HepG2 (cell line): ENCODE results near the gene FUOM. TPM values are rescaled to one million over a fixed set of nuclear protein-coding genes. Genes with fewer than 3 reads are reported as not detected.

Experiments
- FOXC1 ChIP-seq: sonication (generic); formaldehyde crosslinking; IDR thresholded peaks from 2 replicates; pipeline ENCODE4 v1.8.0; 2022; ENCODE audit warnings: mild to moderate bottlenecking, missing genetic modification reagents, borderline replicate concordance
- KIAA2018 ChIP-seq: sonication (generic); formaldehyde crosslinking; IDR thresholded peaks from 2 replicates; pipeline ENCODE4 v1.5.0; 2020; ENCODE audit warnings: mild to moderate bottlenecking, missing genetic modification reagents, borderline replicate concordance
- SIN3B ChIP-seq: fragments of 150-350 bp; IDR thresholded peaks from 2 replicates; pipeline ENCODE4 v1.6.1; 2014; ENCODE audit warnings: low read length
- SRSF9 ChIP-seq: fragments of 200-400 bp; formaldehyde crosslinking; IDR thresholded peaks from 2 replicates; pipeline ENCODE4 v1.6.1; 2018; ENCODE audit warnings: borderline replicate concordance, mild to moderate bottlenecking, low read depth, low read length; ENCODE audit not compliant: insufficient read depth, poor library complexity, severe bottlenecking
- WIZ ChIP-seq: sonication (generic); formaldehyde crosslinking; IDR thresholded peaks from 2 replicates; pipeline ENCODE4 v1.5.1; 2020; ENCODE audit warnings: mild to moderate bottlenecking, missing genetic modification reagents
- ZFP90 ChIP-seq: sonication (generic); formaldehyde crosslinking; IDR thresholded peaks from 2 replicates; pipeline ENCODE4 v1.8.0; 2022; ENCODE audit warnings: missing genetic modification reagents, mild to moderate bottlenecking, inconsistent platforms, borderline replicate concordance
- ZNF20 ChIP-seq: sonication (generic); formaldehyde crosslinking; IDR thresholded peaks from 2 replicates; pipeline ENCODE4 v1.4.0; 2020; ENCODE audit warnings: mild to moderate bottlenecking, moderate library complexity, missing genetic modification reagents
- polyA plus RNA-seq, 8 experiments: library from polyadenylated mRNA; depleted of rRNA in 3 of 8; stranded (reverse) in 7 of 8; unstranded in 1 of 8; fragments of >200 nt; fragmentation: Illumina TruSeq in 4 of 8; extraction: Trizol in 4 of 8; gene quantifications; 2 replicates each; pipeline versions ENCODE4 v1.2.1 to v1.2.3, GENCODE V29; 2011 to 2016; ENCODE audit warnings: low read depth in 4 of 8, missing spikeins in 1 of 8, mixed read lengths in 1 of 8; ENCODE audit not compliant: insufficient read depth in 1 of 8
- total RNA-seq, 5 experiments: library from RNA; depleted of rRNA; stranded (reverse); fragments of >200 nt; fragmentation: Illumina TruSeq; extraction: Trizol; gene quantifications; 2 replicates each; pipeline ENCODE4 v1.2.3, GENCODE V29; 2016; ENCODE audit warnings: low read depth in 1 of 5
- TF ChIP-seq, protein P1 (sequence below): sonication (generic); formaldehyde crosslinking; IDR thresholded peaks from 2 replicates; pipeline ENCODE4 v1.5.0; 2020; ENCODE audit warnings: mild to moderate bottlenecking, missing genetic modification reagents
- TF ChIP-seq, protein P2 (sequence below): sonication (generic); formaldehyde crosslinking; IDR thresholded peaks from 2 replicates; pipeline ENCODE4 v1.4.0; 2020; ENCODE audit warnings: missing genetic modification reagents
- TF ChIP-seq, protein P3 (sequence below): sonication (generic); formaldehyde crosslinking; IDR thresholded peaks from 2 replicates; pipeline ENCODE4 v1.5.0; 2020; ENCODE audit warnings: mild to moderate bottlenecking, missing genetic modification reagents, borderline replicate concordance

Gene FUOM
- total and polyA plus RNA-seq, 2 of the 13 experiments (the other 11 are each of a cell fraction or from before 2014, with no cell fraction given) = 27.5 to 60.4 TPM

GRCh38 chr10:133394064-133394663 is 36.3 kb upstream of the FUOM start, which contains the start of gene MTG1 (continued):
- TF ChIP-seq, protein P1, sequence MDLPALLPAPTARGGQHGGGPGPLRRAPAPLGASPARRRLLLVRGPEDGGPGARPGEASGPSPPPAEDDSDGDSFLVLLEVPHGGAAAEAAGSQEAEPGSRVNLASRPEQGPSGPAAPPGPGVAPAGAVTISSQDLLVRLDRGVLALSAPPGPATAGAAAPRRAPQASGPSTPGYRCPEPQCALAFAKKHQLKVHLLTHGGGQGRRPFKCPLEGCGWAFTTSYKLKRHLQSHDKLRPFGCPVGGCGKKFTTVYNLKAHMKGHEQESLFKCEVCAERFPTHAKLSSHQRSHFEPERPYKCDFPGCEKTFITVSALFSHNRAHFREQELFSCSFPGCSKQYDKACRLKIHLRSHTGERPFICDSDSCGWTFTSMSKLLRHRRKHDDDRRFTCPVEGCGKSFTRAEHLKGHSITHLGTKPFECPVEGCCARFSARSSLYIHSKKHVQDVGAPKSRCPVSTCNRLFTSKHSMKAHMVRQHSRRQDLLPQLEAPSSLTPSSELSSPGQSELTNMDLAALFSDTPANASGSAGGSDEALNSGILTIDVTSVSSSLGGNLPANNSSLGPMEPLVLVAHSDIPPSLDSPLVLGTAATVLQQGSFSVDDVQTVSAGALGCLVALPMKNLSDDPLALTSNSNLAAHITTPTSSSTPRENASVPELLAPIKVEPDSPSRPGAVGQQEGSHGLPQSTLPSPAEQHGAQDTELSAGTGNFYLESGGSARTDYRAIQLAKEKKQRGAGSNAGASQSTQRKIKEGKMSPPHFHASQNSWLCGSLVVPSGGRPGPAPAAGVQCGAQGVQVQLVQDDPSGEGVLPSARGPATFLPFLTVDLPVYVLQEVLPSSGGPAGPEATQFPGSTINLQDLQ (CRISPR knock-in tag) = peak; percentile 94
- no peak for TF ChIP-seq SRSF9
- 0 out of 2 replicates have a peak, but pooled peaks have one; percentile 73 for TF ChIP-seq ZFP90 (CRISPR knock-in tag)
- no peak for TF ChIP-seq SIN3B
- no peak for TF ChIP-seq ZNF20 (CRISPR knock-in tag)
- TF ChIP-seq, protein P2, sequence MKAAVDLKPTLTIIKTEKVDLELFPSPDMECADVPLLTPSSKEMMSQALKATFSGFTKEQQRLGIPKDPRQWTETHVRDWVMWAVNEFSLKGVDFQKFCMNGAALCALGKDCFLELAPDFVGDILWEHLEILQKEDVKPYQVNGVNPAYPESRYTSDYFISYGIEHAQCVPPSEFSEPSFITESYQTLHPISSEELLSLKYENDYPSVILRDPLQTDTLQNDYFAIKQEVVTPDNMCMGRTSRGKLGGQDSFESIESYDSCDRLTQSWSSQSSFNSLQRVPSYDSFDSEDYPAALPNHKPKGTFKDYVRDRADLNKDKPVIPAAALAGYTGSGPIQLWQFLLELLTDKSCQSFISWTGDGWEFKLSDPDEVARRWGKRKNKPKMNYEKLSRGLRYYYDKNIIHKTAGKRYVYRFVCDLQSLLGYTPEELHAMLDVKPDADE (CRISPR knock-in tag) = no peak
- peak; percentile 73; the same call in 1 of the 2 replicates for TF ChIP-seq FOXC1 (CRISPR knock-in tag)
- no peak for TF ChIP-seq WIZ (CRISPR knock-in tag)
- TF ChIP-seq, protein P3, sequence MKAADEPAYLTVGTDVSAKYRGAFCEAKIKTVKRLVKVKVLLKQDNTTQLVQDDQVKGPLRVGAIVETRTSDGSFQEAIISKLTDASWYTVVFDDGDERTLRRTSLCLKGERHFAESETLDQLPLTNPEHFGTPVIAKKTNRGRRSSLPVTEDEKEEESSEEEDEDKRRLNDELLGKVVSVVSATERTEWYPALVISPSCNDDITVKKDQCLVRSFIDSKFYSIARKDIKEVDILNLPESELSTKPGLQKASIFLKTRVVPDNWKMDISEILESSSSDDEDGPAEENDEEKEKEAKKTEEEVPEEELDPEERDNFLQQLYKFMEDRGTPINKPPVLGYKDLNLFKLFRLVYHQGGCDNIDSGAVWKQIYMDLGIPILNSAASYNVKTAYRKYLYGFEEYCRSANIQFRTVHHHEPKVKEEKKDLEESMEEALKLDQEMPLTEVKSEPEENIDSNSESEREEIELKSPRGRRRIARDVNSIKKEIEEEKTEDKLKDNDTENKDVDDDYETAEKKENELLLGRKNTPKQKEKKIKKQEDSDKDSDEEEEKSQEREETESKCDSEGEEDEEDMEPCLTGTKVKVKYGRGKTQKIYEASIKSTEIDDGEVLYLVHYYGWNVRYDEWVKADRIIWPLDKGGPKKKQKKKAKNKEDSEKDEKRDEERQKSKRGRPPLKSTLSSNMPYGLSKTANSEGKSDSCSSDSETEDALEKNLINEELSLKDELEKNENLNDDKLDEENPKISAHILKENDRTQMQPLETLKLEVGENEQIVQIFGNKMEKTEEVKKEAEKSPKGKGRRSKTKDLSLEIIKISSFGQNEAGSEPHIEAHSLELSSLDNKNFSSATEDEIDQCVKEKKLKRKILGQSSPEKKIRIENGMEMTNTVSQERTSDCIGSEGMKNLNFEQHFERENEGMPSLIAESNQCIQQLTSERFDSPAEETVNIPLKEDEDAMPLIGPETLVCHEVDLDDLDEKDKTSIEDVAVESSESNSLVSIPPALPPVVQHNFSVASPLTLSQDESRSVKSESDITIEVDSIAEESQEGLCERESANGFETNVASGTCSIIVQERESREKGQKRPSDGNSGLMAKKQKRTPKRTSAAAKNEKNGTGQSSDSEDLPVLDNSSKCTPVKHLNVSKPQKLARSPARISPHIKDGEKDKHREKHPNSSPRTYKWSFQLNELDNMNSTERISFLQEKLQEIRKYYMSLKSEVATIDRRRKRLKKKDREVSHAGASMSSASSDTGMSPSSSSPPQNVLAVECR = peak; percentile 98
- TF ChIP-seq KIAA2018 (CRISPR knock-in tag) = peak; percentile 76; the same call in 1 of the 2 replicates
